Endometrium (tissue), 2 donors: ENCODE data around the gene TDRD10.
"Not testable (repeated sequence)": the region's sequence is repeated elsewhere in the genome, so short reads cannot be mapped to it uniquely, and the experiment has no call there.

Source experiments
- FAIRE-seq: peaks from 2 replicates; lab custom pipeline; 2012; peaks lifted over from hg19 to GRCh38; lab: Jason Lieb, UNC
- donor health status: control.
- donor health status: control.

TDRD10 gene

DNA sequence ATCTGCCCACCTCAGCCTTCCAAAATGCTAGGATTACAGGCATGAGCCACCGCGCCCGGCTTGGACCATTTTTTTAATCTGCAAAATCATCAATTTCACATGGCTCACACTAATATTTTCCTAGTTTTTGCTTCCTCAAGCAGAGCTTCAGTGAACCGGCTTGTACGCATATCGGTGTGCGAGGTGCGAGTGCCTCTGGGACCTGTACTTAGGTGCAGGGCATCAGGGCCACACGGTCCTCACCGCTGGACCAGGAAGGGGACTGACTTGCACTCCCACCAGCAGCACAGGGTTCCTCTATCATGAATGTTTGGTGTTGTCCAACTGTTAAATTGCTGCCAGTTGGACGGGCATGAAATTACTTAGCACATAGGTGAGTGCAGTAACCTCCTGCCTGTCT is 15.6 kb downstream of the TDRD10 start:
- FAIRE-seq = no peak

DNA sequence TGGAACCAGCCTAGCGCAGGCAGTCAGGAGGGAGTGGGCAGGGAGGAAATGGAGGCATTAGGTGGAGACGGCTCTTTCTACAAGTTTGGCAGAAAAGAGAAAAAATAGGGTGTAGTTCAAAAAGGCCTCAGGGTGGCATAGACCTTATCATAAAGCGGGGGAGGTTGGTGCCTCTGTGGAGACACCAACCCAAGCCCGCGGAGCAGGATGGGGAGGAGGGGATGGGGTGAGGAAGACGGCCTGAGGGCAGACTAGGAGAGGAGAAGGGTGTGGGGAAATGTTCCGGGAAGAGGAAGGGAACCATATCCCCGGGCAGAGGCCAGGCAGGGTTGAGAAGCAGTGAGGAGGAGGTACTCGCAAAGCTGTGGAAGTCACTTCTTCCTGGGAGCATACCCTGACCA is 17.6 kb downstream of the TDRD10 start:
- FAIRE-seq = no peak

GRCh38 chr1:154520333-154520732 is 18.3 kb downstream of the TDRD10 start:
- no peak for FAIRE-seq

- FAIRE-seq = no peak
These were observed 19.7 kb downstream of the TDRD10 start for GRCh38 chr1:154521695-154522094.

DNA sequence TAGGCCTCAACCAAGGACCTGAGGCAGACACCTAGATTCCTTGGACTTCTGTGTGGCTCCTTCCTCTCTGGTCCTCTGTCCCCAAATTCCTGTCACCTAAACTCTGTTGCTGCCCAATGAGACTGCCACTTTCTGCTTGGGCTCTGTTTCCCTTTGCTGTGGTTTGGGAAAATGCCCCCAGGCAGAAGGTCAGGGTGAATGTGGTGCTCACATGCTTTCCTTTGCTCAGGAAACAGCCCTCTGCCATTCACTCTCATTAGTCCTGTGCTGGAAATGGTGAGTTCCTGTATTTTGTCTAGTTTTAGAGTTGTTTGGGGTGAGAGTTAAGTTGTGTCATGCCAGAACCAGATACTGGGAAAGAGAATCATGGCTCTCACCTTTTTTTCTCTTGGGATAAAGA is 22.9 kb downstream of the TDRD10 start:
- FAIRE-seq = no peak

- FAIRE-seq = no peak
These were observed 25.2 kb downstream of the TDRD10 start for GRCh38 chr1:154527192-154527591.

- no peak for FAIRE-seq
These were observed 27.3 kb downstream of the TDRD10 start for GRCh38 chr1:154529308-154529707.

DNA sequence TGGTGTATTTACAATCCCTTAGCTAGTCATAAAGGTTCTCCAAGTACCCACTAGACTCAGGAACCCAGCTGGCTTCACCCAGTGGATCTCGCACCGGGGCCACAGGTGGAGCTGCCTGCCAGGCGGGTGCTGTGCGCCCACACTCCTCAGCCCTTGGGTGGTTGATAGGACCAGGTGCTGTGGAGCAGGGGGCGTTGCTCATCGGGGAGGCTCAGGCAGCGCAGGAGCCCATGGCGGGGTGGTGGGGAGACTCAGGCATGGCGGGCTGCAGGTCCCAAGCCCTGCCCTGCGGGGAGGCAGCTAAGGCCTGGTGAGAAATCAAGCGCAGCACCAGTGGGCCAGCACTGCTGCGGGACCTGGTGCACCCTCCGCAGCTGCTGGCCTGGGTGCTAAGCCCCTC is 29.9 kb downstream of the TDRD10 start:
- not testable (repeated sequence) for FAIRE-seq

DNA sequence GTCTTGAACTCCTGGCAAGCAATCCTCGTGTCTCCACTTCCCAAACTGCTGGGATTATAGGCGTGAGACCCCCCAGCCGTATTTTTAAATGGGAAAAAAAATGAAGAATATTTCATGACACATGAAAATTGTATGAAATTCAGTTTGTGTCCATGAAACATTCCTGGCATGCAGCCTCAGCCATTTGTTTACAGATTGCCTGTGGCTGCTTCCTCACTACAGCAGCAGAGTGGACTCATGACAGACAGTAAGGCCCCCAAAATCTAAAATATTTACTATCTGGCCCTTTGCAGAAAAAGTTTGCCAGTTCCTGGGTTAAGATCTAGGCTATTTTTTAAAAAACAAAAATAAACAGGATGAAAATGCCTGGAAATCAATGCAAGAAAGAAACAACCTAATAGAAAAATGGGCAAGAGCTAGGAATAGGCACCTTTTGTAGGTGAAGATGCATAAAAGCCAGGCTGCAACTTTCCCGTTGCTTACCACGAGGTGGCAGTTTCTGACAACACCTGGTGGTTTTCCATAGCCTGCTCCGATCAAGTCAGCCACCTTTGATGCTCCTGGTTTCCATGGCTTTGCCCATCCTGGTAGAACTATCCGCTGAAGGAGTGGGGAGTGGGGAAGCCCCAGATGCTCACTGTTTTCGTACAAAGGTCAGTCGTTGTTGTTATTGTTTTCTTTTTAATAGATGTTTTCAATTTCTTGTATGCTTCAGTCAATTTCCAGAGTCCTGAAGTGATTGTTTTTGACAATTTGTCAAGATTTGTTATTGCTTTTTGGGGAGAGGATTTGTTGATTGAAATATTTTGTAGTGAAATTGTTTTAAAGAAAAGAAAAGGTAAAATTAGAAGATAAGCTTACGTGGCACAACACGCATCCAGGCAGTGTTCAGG is 32.2 kb downstream of the TDRD10 start:
- FAIRE-seq = no peak

DNA sequence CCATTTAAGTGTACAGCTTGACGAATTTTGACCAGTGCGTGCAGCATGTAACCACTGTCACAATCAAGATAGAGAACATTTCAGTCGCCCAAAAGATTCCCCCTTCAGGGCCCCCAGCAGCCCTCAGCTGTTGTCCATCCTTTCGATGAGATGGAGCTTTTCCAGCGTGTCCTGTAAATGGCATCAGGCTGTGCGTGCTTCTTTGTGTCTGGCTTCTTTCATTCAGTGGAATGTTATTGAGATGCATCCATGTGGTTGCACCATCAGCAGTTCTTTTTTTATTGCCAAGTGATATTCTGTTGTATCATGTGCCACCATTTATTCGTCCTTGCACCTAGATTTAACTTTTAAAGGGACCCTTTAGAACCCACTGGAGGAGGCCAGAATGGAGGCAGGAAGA is 34.6 kb downstream of the TDRD10 start:
- no peak for FAIRE-seq

DNA sequence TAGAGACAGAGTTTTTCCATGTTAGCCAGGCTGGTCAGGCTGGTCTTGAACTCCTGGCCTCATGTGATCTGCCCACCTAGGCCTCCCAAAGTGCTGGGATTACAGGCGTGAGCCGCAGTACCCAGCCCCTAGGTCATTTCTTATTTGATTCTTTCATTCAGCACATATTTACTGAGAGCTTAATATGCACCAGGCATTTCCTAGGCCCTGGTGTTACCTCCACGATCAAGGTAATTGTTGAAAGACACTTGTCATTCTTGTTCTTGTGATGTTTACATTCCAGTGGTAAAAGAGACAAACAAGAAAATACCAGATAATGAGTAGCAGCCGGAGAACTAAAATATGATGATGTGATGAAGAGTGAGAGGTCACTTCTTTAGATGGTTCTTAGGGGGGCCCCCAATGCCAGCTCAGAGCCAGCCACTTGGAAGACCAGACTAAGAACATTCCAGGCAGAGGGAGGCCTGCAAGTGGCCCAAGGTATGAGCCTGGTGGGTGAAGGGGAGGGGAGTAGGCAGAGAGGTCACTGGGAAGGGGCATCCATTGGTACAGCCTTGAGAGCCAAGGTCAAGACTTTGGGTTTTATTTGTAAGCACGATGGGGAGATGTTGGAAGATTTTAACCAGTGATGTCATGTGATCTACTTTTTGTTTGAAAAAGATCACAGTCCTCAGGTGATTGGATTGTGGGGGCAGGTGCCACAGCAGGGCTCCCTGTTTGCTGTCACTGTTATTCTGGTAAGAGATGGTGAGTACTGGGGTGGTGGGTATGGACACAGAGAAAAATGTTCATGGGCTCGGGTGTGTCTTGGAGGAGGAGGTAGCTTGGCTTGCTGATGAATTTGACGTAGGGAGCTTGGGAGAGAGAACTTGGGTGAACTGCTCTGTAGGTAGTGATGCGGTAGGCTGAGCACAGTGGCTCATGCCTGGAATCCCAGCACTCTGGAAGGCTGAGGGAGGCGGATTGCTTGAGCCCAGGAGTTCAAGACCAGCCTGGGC is 37.8 kb downstream of the TDRD10 start:
- no peak for FAIRE-seq

DNA sequence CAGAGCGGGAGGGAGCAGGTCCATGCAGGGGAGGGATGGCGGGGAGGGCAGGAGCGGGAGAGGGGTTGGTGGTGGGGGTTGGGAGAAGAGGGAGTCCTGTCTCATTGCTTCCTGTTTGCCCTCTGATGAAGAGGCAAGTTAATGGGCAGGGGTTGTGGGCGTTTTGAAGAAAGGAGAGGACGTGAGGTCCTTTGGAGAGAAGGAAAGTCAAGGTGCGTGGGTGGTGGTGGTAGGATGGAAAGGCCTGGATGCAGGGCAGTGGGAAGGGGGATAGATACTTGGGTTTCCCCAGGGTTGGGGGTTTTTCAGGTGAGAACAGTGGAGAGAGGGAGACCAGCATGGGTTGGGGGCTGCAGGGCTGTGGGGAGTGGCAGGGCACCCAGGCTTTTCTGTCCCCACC is 39.2 kb downstream of the TDRD10 start:
- FAIRE-seq = no peak

DNA sequence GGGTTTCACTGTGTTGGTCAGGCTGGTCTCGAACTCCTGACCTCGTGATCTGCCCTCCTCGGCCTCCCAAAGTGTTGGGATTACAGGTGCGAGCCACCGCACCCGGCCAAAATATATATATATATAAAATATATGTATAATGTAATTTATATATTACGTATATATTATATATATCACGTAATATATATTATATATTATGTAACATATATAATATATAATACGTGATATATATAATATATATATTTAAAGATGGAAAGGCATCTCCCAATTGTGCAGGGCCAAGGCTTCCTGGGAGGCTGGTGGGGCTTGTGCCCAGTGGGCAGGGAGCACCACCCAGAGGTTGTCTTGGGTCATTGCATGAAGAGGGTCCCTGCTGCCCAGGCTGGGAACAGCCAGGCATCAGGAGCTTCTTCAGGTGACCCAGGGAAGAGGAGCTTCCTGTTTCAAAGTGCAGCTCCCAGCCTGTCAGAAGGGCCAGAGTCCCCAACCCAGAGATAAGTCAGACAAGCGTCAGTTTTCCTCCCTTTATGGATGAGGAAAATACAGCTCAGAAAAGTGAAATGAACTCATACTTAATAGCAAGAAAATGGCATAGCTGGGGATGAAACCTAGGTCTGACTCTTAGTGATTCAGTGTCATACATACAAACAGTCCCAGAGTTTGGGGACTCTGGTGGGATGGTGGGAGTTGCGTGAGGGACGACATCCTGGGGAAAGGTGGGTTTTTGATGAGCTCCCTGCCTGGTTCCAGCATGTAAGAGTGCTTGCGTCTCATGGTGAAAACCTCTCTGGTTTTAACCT is 44.4 kb downstream of the TDRD10 start:
- FAIRE-seq = no peak

DNA sequence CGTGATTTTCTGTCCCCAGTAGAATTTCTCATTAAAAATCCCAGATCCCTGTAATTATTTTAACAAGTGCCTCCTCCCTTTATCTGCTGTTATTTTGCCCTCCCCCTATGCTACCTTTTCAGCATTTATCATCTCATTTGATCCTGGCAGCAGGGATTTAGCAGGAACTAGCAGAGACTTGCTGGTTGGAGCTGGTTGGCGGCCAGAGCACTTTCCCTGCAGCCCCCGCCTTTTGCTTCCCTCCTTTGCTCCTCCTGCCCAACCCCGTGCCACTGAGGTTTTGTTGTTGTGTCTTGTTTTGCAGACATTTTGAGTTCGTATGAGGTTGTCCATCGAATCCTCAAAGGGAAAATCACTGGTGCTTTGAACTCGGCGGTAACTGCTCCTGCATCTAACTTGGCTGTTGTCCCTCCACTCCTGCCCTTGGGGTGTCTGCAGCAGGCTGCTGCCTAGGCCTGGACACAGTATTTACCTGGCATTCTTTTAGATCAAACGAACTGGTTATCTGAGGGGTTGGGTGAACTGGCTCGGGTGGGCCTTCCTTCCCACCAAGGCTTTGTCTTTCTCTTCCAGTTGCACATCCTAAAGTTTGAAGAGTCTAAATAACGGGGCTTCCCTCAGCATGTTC is 45.2 kb downstream of the TDRD10 start:
- no peak for FAIRE-seq

DNA sequence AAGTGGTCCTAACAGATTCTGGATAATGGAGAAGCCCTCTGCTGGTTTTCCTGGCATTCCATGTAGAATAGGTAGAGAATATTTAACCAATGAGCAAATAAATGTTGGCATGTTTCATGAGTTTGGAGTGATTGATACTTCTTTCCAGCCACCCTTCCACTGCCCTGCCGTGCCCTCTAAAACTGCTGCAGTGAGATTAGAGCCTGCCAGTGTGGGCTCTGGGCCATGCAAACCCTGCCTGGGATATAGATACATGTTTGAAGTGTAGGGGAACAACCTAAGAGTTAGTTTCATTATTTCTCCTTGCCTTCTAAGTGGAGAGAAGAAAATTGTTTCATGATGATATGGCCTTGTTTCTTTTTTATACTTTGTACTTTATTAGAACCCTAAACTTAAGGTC is 46.0 kb downstream of the TDRD10 start:
- no peak for FAIRE-seq

DNA sequence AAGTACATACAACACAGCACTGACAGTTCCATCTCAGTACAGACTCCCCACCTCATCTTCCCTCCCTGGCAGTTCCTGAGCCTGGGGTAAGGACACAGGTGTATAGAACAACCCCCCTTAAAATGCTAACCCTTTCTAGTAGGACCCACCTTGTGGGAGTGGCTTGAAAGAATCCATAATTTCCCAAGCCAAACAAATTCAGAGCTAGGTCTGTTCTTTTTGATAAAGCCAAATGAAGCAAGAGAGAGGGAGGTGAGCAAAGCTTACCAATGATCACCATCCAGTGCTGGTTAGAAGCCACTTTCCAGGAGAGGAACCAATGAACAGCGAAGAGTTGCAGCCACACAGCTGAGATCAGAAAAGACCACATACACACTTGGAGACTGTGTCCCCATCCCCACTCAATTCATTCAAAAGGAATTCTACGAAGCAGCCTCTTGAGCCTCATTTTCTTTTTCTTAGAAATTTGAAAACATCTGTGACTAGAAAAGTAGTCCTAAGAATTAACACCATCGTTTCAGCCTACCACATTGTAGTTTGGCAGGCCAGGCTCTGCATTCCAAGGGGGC is 47.3 kb downstream of the TDRD10 start:
- FAIRE-seq = no peak

GRCh38 chr1:154550070-154550469 is 48.1 kb downstream of the TDRD10 start:
- no peak for FAIRE-seq

DNA sequence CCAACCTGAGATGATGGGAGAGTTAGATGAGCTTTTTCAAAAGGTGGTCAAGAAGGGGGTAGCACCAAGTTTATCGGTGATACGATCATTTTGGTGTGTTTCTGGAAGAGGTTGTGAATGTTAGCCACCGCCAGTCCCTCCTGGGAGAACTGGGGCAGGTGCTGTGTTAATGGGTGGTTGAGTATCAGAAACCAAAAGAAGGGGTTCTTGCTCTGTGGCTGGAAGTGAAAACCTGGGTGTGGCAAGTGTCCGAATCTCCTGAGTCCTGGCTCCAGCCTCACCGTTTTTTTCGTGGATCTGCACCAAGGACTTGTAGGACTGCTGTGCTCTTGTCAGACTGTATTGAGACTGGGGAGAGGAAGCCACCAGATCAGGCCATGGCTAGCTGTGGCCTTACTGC is 48.6 kb downstream of the TDRD10 start:
- FAIRE-seq = no peak

DNA sequence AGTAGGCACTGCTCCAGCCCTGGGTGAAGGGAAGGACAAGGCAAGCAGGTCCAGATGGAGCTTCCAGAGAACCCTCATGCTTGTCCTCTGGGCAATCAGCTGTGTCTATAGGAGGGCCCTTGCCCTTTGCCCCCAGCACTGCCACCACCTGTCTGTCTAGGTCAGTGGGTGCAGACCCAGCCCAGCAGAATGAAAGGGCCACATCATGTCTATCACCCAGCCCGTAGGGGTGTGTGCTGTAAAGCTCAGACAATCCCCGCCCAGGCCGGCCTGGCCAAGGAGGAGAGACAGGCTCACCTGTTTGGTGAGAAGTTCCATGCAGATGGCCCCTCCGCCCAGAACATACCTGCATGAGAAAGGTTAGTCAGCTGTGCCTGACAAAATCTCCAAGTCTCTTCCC is 49.5 kb downstream of the TDRD10 start:
- no peak for FAIRE-seq

DNA sequence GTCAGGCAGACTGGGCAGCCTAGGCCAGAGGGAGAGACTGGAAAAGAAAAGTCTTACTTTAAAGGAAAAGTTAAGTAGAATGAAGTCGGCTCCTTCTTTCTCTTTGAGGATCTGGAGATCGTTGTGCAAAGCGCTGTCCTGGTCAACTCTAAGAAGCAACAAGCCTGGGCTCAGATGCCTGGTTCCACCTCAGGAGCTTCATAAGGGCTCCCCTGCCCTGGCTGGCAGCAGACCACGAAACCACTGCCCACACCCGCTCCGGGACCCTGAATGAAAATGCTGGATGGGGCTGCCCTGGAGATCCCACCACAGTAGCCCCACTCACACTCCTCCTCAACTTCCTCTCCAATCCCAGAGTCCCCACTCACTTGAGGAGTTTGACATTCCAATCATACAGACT is 50.0 kb downstream of the TDRD10 start:
- no peak for FAIRE-seq
